WTC11 (cell line): Measurements from ENCODE around the gene DLX2. TPM values are rescaled to one million over a fixed set of nuclear protein-coding genes. Genes with fewer than 3 reads are reported as not detected.

Source experiments
- ATAC-seq: fragments of 200-7000 bp; cut with Tn5 transposase; 2 replicates; pipeline ENCODE4 v1.10.0; 2021; ENCODE audit warnings: mild to moderate bottlenecking, moderate library complexity
- CTCF ChIA-PET: fragments of 300-600 bp; sonication (Branson Sonifier 250); formaldehyde crosslinking; loops from one replicate; lab custom pipeline; 2021; ENCODE audit warnings: antibody characterized with exemption; lab: Charles Lee
- POLR2A ChIA-PET: fragments of 350-600 bp; sonication (Branson Sonifier 250); formaldehyde crosslinking; loops from one replicate; lab custom pipeline; 2021; ENCODE audit warnings: antibody characterized with exemption; lab: Charles Lee
- DNase-seq: peaks from one replicate; pipeline ENCODE4 v3.0.0; 2021; ENCODE audit warnings: low spot score
- H3K27ac Mint-ChIP-seq: 2 replicates; pipeline ENCODE4 v1.8.0; 2021; ENCODE audit warnings: mixed read lengths
- H3K27me3 Mint-ChIP-seq: 2 replicates; pipeline ENCODE4 v1.8.0; 2021; ENCODE audit warnings: low read depth, mild to moderate bottlenecking, moderate library complexity, mixed read lengths
- H3K36me3 Mint-ChIP-seq: 2 replicates; pipeline ENCODE4 v1.8.0; 2021; ENCODE audit warnings: mixed read lengths
- H3K4me1 Mint-ChIP-seq: 2 replicates; pipeline ENCODE4 v1.8.0; 2022; ENCODE audit warnings: mixed read lengths
- H3K4me3 Mint-ChIP-seq: 2 replicates; pipeline ENCODE4 v1.8.0; 2021; ENCODE audit warnings: mild to moderate bottlenecking, moderate library complexity, mixed read lengths
- H3K9me3 Mint-ChIP-seq: 2 replicates; pipeline ENCODE4 v1.8.0; 2021; ENCODE audit warnings: mixed read lengths
- AFF4 ChIP-seq: sonication (generic); formaldehyde crosslinking; IDR thresholded peaks from 2 replicates; pipeline ENCODE4 v1.8.1; 2023; ENCODE audit warnings: mild to moderate bottlenecking, missing genetic modification reagents, borderline replicate concordance
- ATF6 ChIP-seq: sonication (generic); formaldehyde crosslinking; IDR thresholded peaks from 2 replicates; pipeline ENCODE4 v1.8.1; 2023; ENCODE audit warnings: mild to moderate bottlenecking, missing genetic modification reagents
- CREM ChIP-seq: sonication (generic); formaldehyde crosslinking; IDR thresholded peaks from 2 replicates; pipeline ENCODE4 v1.8.1; 2022; ENCODE audit warnings: mild to moderate bottlenecking, missing genetic modification reagents, moderate library complexity
- FOXJ3 ChIP-seq: sonication (generic); formaldehyde crosslinking; IDR thresholded peaks from 2 replicates; pipeline ENCODE4 v1.9.0; 2021; ENCODE audit warnings: missing genetic modification reagents, mild to moderate bottlenecking, borderline replicate concordance
- HMGA2 ChIP-seq: fragments of 250-450 bp; sonication (Bioruptor Pico); IDR thresholded peaks from 2 replicates; pipeline ENCODE4 v1.4.0; 2021; ENCODE audit warnings: mild to moderate bottlenecking, moderate library complexity
- IRF2 ChIP-seq: sonication (generic); formaldehyde crosslinking; IDR thresholded peaks from 2 replicates; pipeline ENCODE4 v1.8.0; 2022; ENCODE audit warnings: low read depth, missing genetic modification reagents, borderline replicate concordance
- MLX ChIP-seq: sonication (generic); formaldehyde crosslinking; IDR thresholded peaks from 2 replicates; pipeline ENCODE4 v1.8.1; 2023; ENCODE audit warnings: mild to moderate bottlenecking, missing genetic modification reagents, moderate library complexity
- NFE2L1 ChIP-seq: sonication (generic); formaldehyde crosslinking; IDR thresholded peaks from 2 replicates; pipeline ENCODE4 v1.8.1; 2023; ENCODE audit warnings: missing genetic modification reagents
- NFYB ChIP-seq: sonication (generic); formaldehyde crosslinking; conservative IDR thresholded peaks from 2 replicates; pipeline ENCODE4 v1.8.0; 2022; ENCODE audit warnings: low read depth, missing genetic modification reagents
- NR2C2 ChIP-seq: sonication (generic); formaldehyde crosslinking; IDR thresholded peaks from 2 replicates; pipeline ENCODE4 v1.8.0; 2022; ENCODE audit warnings: mild to moderate bottlenecking, missing genetic modification reagents
- RELA ChIP-seq: sonication (generic); formaldehyde crosslinking; IDR thresholded peaks from 2 replicates; pipeline ENCODE4 v1.8.1; 2022; ENCODE audit warnings: missing genetic modification reagents, mild to moderate bottlenecking, borderline replicate concordance
- RORB ChIP-seq: fragments of 250-450 bp; sonication (Bioruptor Pico); IDR thresholded peaks from 2 replicates; pipeline ENCODE4 v1.9.0; 2021; ENCODE audit warnings: mild to moderate bottlenecking
- TCF7 ChIP-seq: sonication (generic); formaldehyde crosslinking; IDR thresholded peaks from 2 replicates; pipeline ENCODE4 v1.8.0; 2022; ENCODE audit warnings: mild to moderate bottlenecking, low read depth, missing genetic modification reagents, moderate library complexity
- ZBTB43 ChIP-seq: sonication (generic); formaldehyde crosslinking; IDR thresholded peaks from 2 replicates; pipeline ENCODE4 v1.8.1; 2023; ENCODE audit warnings: mild to moderate bottlenecking, missing genetic modification reagents
- ZNF317 ChIP-seq: sonication (generic); formaldehyde crosslinking; IDR thresholded peaks from 2 replicates; pipeline ENCODE4 v1.8.1; 2023; ENCODE audit warnings: low read depth, mild to moderate bottlenecking, moderate library complexity, missing genetic modification reagents, borderline replicate concordance
- ZSCAN18 ChIP-seq: fragments of 250-450 bp; sonication (Bioruptor Pico); IDR thresholded peaks from 2 replicates; pipeline ENCODE4 v2.1.2; 2022; ENCODE audit warnings: mild to moderate bottlenecking, moderate library complexity
- total RNA-seq: library from RNA; stranded (reverse); gene quantifications from 3 replicates; pipeline ENCODE4 v1.2.3, GENCODE V29; 2021
- TF ChIP-seq, protein P1 (sequence below): fragments of 250-450 bp; sonication (Bioruptor Pico); conservative IDR thresholded peaks from 2 replicates; pipeline ENCODE4 v1.9.0; 2021; ENCODE audit warnings: mild to moderate bottlenecking
- TF ChIP-seq, protein P2 (sequence below): fragments of 250-450 bp; sonication (Bioruptor Pico); IDR thresholded peaks from 2 replicates; pipeline ENCODE4 v1.8.0; 2021; ENCODE audit warnings: mild to moderate bottlenecking

The DLX2 gene
- total RNA-seq, 1 experiment from 2014 or later = 0.28 TPM

DNA sequence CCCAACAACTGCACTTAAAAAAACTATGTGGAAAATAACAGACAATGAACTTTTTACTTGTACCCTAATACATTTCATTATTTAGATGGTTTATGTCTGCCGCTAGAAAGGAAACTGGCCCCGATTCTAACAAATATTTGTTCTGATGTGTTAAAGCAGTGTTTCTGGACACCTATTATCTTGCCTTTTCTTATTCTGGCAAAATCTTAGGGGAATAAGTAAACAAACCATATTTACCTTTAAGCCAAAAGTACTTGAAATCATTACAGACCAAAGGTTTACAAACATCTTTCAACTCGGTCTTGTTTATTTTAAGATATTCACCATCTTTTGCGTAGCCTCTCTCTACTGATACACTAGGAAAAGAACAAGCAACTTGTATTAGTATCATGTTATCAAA is 29.2 kb downstream of the DLX2 start:
- TF ChIP-seq CREM (CRISPR knock-in tag) (no peak), TCF7 (CRISPR knock-in tag) (no peak), HMGA2 (no peak), NFE2L1 (CRISPR knock-in tag) (no peak), MLX (no peak), RORB (CRISPR knock-in tag) (no peak), IRF2 (CRISPR knock-in tag) (no peak), FOXJ3 (CRISPR knock-in tag) (no peak)
- TF ChIP-seq, protein P1, sequence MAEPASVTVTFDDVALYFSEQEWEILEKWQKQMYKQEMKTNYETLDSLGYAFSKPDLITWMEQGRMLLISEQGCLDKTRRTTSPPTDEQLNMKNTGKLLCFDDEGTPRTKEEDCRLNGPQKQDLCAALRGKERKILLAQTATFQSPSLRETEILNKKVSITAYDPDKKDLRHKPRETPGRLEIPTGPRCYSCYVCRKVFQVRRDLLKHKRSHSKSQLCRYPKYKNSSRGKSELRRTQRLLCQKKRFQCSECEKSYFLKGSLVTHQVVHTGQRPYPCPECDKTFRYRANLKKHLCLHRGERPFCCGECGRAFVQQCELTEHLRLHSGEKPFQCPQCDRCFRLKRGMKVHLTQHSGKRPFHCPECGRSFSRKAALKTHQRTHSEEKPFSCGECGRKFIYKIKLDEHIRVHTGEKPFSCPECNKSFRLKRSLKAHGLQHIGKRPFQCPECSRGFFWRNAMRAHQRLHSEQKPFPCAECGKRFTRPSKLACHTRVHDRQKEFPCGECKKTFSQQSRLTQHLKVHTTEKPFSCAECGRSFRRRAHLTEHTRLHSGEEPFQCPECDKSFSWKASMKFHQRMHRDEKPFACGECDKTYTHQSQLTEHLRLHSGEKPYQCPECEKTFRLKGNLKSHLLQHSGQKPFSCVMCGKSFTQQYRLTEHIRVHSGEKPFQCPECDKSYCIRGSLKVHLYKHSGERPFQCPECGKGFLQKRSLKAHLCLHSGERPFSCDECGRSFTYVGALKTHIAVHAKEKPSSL (CRISPR knock-in tag) = no peak
- peaks cover 3% of the 10 kb centered on the region; the same call in 1 of the 2 replicates for H3K9me3 Mint-ChIP-seq
- H3K4me1 Mint-ChIP-seq = peaks cover 3% of the 10 kb centered on the region; the same call in 1 of the 2 replicates
- no peak overlapping the region for H3K27ac Mint-ChIP-seq
- ChIA-PET POLR2A (no interaction called here), CTCF (interaction anchor here (1.5 to 1.6 kb wide), 2 partner anchors 12 to 29 kb away, joined by 4 to 5 read pairs; partner anchors contain the start of genes DLX1 and DLX2)
- no peak for ATAC-seq
- DNase-seq = no peak
- H3K36me3 Mint-ChIP-seq = no peaks in the 10 kb centered on the region
- peaks cover 24% of the 10 kb centered on the region for H3K27me3 Mint-ChIP-seq
- no peak overlapping the region for H3K4me3 Mint-ChIP-seq

DNA sequence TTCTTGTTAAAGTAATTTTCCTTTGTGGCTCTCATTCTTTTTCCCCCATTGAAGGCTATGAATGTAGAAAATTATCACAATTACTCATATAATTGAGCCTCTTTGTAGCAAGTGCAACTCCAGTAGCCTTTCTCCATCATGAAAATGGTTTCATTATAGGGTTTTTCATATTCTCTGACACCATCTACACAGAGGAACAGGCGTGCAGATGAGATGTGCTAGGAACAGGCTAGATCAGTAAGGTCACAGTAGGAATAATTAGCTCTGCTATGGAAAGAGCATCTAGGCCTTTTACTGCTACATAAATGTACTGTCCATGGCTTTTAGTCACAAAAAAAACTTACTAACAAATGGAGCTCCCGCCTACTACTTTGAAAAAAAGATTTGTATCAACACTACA is 30.0 kb downstream of the DLX2 start:
- ChIA-PET POLR2A (no interaction called here), CTCF (interaction anchor here (1.0 to 1.6 kb wide), 3 partner anchors 13 to 30 kb away, joined by 3 to 5 read pairs (median 4); partner anchors contain the start of genes DLX1 and DLX2)
- TF ChIP-seq, protein P2, sequence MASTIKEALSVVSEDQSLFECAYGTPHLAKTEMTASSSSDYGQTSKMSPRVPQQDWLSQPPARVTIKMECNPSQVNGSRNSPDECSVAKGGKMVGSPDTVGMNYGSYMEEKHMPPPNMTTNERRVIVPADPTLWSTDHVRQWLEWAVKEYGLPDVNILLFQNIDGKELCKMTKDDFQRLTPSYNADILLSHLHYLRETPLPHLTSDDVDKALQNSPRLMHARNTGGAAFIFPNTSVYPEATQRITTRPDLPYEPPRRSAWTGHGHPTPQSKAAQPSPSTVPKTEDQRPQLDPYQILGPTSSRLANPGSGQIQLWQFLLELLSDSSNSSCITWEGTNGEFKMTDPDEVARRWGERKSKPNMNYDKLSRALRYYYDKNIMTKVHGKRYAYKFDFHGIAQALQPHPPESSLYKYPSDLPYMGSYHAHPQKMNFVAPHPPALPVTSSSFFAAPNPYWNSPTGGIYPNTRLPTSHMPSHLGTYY (CRISPR knock-in tag) = no peak
- Mint-ChIP-seq H3K36me3 (no peaks in the 10 kb centered on the region), H3K4me1 (peaks cover 3% of the 10 kb centered on the region; the same call in 1 of the 2 replicates), H3K27me3 (peaks cover 16% of the 10 kb centered on the region), H3K4me3 (no peak overlapping the region), H3K9me3 (peaks cover 3% of the 10 kb centered on the region; the same call in 1 of the 2 replicates), H3K27ac (no peak overlapping the region)
- no peak for DNase-seq
- ATAC-seq = no peak

GRCh38 chr2:172072303-172072702 is 30.4 kb downstream of the DLX2 start:
- CTCF ChIA-PET = interaction anchor here (1.0 to 1.6 kb wide), 3 partner anchors 13 to 30 kb away, joined by 3 to 5 read pairs (median 4); partner anchors contain the start of genes DLX1 and DLX2
- no peak for TF ChIP-seq ZNF317
- no peak for TF ChIP-seq NFYB (CRISPR knock-in tag)
- no peak for TF ChIP-seq CREM (CRISPR knock-in tag)
- no peak for TF ChIP-seq RELA (CRISPR knock-in tag)
- TF ChIP-seq ZSCAN18 = no peak
- TF ChIP-seq AFF4 = no peak
- no peak for TF ChIP-seq ATF6 (CRISPR knock-in tag)
- no peak for TF ChIP-seq NR2C2 (CRISPR knock-in tag)
- no peak for TF ChIP-seq ZBTB43 (CRISPR knock-in tag)
- TF ChIP-seq TCF7 (CRISPR knock-in tag) = no peak

More at GRCh38 chr2:172072303-172072702, 30.4 kb downstream of the DLX2 start:
- Mint-ChIP-seq H3K27me3 (peaks cover 12% of the 10 kb centered on the region), H3K4me3 (no peak overlapping the region), H3K36me3 (no peaks in the 10 kb centered on the region), H3K4me1 (peaks cover 3% of the 10 kb centered on the region; the same call in 1 of the 2 replicates), H3K9me3 (peaks cover 3% of the 10 kb centered on the region; the same call in 1 of the 2 replicates), H3K27ac (no peak overlapping the region)
- DNase-seq (no peak), ATAC-seq (no peak)
- POLR2A ChIA-PET = no interaction called here
